ENCODE data around the gene CFAP20DC. TPM values are rescaled to one million over a fixed set of nuclear protein-coding genes. Genes with fewer than 3 reads are reported as not detected.

CFAP20DC gene
- total and polyA plus RNA-seq, 2 experiments from 2014 or later, result 2.2 to 2.3 TPM

DNA sequence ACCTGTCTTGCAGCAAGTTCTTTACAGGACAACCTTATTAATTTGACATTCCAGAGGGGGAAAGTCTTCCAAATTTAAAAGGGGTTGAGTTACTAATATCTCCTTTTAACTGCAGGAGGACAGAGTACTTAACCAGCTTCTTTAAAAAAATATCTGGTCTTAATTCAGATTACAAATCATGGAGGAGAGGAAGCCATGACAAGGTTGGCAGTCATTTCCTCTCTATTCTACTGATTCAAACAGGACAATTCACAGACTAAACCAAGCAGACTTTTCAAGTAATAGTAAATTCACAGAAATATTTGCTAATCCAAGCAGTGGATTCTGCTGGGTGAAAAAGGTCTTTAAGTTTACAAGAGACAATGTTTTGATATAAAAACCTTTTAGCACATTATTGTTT is 185.3 kb downstream of the CFAP20DC start:
- Histone ChIP-seq H3K9me3 (ENCODE audit: low read depth) (no peaks in the 10 kb centered on the region), H3K4me3 (no peak overlapping the region), H3K4me2 (no peak overlapping the region), H2AFZ (no peak overlapping the region), H3K27ac (no peak overlapping the region), H3K36me3 (replicated peaks; ENCODE audit: insufficient read depth, low read depth) (no peaks in the 10 kb centered on the region), H3K27me3 (no peaks in the 10 kb centered on the region), H3K4me1 (ENCODE audit: insufficient read depth) (no peaks in the 10 kb centered on the region), H4K20me1 (ENCODE audit: insufficient read depth, poor library complexity, severe bottlenecking) (no peaks in the 10 kb centered on the region), H3K9me2 (replicated peaks; ENCODE audit: insufficient read depth) (no peaks in the 10 kb centered on the region), H3K79me2 (no peaks in the 10 kb centered on the region)
- TF ChIP-seq, protein P1, sequence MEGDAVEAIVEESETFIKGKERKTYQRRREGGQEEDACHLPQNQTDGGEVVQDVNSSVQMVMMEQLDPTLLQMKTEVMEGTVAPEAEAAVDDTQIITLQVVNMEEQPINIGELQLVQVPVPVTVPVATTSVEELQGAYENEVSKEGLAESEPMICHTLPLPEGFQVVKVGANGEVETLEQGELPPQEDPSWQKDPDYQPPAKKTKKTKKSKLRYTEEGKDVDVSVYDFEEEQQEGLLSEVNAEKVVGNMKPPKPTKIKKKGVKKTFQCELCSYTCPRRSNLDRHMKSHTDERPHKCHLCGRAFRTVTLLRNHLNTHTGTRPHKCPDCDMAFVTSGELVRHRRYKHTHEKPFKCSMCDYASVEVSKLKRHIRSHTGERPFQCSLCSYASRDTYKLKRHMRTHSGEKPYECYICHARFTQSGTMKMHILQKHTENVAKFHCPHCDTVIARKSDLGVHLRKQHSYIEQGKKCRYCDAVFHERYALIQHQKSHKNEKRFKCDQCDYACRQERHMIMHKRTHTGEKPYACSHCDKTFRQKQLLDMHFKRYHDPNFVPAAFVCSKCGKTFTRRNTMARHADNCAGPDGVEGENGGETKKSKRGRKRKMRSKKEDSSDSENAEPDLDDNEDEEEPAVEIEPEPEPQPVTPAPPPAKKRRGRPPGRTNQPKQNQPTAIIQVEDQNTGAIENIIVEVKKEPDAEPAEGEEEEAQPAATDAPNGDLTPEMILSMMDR (IDR thresholded peaks at IDR 0.05; ENCODE audit: poor library complexity), result no peak
- no peak for TF ChIP-seq EZH2phosphoT487 (IDR thresholded peaks at IDR 0.05; ENCODE audit: low read depth, severe bottlenecking, unreplicated experiment)
- no peak for TF ChIP-seq EZH2 (IDR thresholded peaks at IDR 0.05; ENCODE audit: borderline replicate concordance)
- no peak for DNase-seq (ENCODE audit: low spot score)

DNA sequence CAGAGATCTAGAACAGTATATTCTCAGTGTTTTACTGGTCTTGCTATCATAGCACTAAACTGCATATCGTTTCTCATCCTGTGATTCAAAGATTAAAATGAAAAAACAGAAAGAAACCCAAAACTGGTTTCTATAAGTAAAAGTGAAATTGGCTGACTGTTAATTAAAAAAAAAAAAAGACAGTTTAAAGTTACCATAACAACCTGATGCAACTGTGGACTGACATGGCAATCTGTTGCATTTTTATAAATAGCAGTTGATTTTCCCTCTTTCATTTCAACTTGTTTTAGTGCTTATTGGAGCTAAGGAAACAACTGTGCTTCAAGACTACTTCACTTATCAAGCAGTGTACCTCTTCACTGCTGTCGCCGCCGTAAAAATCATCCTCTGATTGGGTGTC is 186.6 kb downstream of the CFAP20DC start:
- no peak for DNase-seq (ENCODE audit: low spot score)
- Histone ChIP-seq H3K4me2 (no peak overlapping the region), H3K79me2 (no peaks in the 10 kb centered on the region), H3K27ac (no peak overlapping the region), H2AFZ (no peak overlapping the region), H3K36me3 (replicated peaks; ENCODE audit: insufficient read depth, low read depth) (no peaks in the 10 kb centered on the region), H3K4me3 (no peak overlapping the region), H3K9me2 (replicated peaks; ENCODE audit: insufficient read depth) (no peaks in the 10 kb centered on the region), H3K4me1 (ENCODE audit: insufficient read depth) (no peaks in the 10 kb centered on the region), H4K20me1 (ENCODE audit: insufficient read depth, poor library complexity, severe bottlenecking) (no peaks in the 10 kb centered on the region), H3K9me3 (ENCODE audit: low read depth) (no peaks in the 10 kb centered on the region), H3K27me3 (no peaks in the 10 kb centered on the region)
- TF ChIP-seq EZH2 (IDR thresholded peaks at IDR 0.05; ENCODE audit: borderline replicate concordance), result no peak
- no peak for TF ChIP-seq EZH2phosphoT487 (IDR thresholded peaks at IDR 0.05; ENCODE audit: low read depth, severe bottlenecking, unreplicated experiment)
- TF ChIP-seq, protein P1 (IDR thresholded peaks at IDR 0.05; ENCODE audit: poor library complexity), result no peak
- 97% methylated on average over 4 of the region's 4 CpGs for WGBS (ENCODE audit: low lambda C conversion rate, missing lambda C conversion rate)

DNA sequence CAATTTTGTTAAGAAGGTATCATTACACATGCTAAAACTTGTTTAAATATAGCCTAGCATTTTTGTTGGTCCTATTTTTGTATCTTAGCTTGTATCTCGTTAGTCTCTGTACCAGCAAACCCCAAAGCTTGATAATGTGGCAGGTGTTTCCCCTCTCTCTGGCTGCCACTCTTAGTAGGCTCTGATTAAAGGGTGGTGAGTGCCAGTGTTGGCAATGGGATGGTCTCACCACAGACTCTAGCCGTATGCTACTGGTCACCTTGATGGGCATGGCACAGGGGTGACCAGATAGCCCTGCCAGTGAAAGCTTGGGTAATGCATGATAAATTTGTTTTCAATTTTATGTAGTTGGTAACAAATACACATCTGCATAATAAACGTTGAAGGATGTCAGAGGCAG is 188.3 kb downstream of the CFAP20DC start:
- no peaks in the 10 kb centered on the region for H3K9me3 ChIP-seq (ENCODE audit: low read depth)
- H3K27me3 ChIP-seq, result no peaks in the 10 kb centered on the region
- no peak overlapping the region for H3K4me3 ChIP-seq
- no peaks in the 10 kb centered on the region for H4K20me1 ChIP-seq (ENCODE audit: insufficient read depth, poor library complexity, severe bottlenecking)
- no peak overlapping the region for H3K4me2 ChIP-seq
- TF ChIP-seq, protein P1 (IDR thresholded peaks at IDR 0.05; ENCODE audit: poor library complexity), result no peak
- no peak for TF ChIP-seq EZH2 (IDR thresholded peaks at IDR 0.05; ENCODE audit: borderline replicate concordance)
- TF ChIP-seq EZH2phosphoT487 (IDR thresholded peaks at IDR 0.05; ENCODE audit: low read depth, severe bottlenecking, unreplicated experiment), result no peak
- no peaks in the 10 kb centered on the region for H3K9me2 ChIP-seq (replicated peaks; ENCODE audit: insufficient read depth)
- WGBS (ENCODE audit: low lambda C conversion rate, missing lambda C conversion rate), result 85% methylated on average over 3 of the region's 3 CpGs
- no peaks in the 10 kb centered on the region for H3K4me1 ChIP-seq (ENCODE audit: insufficient read depth)
- no peaks in the 10 kb centered on the region for H3K79me2 ChIP-seq
- no peak for DNase-seq (ENCODE audit: low spot score)
- H2AFZ ChIP-seq, result no peak overlapping the region
- H3K36me3 ChIP-seq (replicated peaks; ENCODE audit: insufficient read depth, low read depth), result no peaks in the 10 kb centered on the region
- no peak overlapping the region for H3K27ac ChIP-seq

DNA sequence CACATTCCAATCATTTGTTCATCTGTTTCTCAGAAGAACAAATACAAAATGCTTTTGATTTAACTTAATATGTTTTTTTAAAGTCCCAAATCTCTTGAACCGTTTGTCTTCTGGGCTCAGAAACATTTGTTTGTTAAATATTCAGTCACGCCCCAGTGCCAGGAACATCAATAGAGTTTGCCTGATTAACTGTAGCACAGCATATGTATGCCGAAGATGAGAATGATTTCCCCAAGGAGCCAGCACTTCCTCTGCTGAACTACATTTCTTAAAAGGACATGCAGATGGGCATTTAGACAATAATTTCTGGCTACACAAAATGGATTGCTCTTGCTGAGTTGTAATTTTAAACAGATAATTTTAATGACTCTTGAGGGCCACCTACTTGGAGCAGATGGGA is 191.7 kb downstream of the CFAP20DC start:
- Histone ChIP-seq H3K4me3 (no peak overlapping the region), H3K9me2 (replicated peaks; ENCODE audit: insufficient read depth) (no peaks in the 10 kb centered on the region), H3K27ac (no peak overlapping the region), H2AFZ (no peak overlapping the region), H3K36me3 (replicated peaks; ENCODE audit: insufficient read depth, low read depth) (no peaks in the 10 kb centered on the region), H3K4me2 (no peak overlapping the region), H4K20me1 (ENCODE audit: insufficient read depth, poor library complexity, severe bottlenecking) (no peaks in the 10 kb centered on the region), H3K79me2 (no peaks in the 10 kb centered on the region), H3K4me1 (ENCODE audit: insufficient read depth) (no peaks in the 10 kb centered on the region), H3K9me3 (ENCODE audit: low read depth) (no peaks in the 10 kb centered on the region), H3K27me3 (no peaks in the 10 kb centered on the region)
- DNase-seq (ENCODE audit: low spot score), result no peak
- WGBS (ENCODE audit: low lambda C conversion rate, missing lambda C conversion rate), result 73% methylated on average over 3 of the region's 3 CpGs
- TF ChIP-seq EZH2phosphoT487 (IDR thresholded peaks at IDR 0.05; ENCODE audit: low read depth, severe bottlenecking, unreplicated experiment), result no peak
- no peak for TF ChIP-seq EZH2 (IDR thresholded peaks at IDR 0.05; ENCODE audit: borderline replicate concordance)
